ENCODE results near the gene AZU1.
"Not testable (repeated sequence)": the region's sequence is repeated elsewhere in the genome, so short reads cannot be mapped to it uniquely, and the experiment has no call there.

Gene AZU1

GRCh38 chr19:807627-808422 is 19.8 kb upstream of the AZU1 start:
- no peak overlapping the region for H3K27ac ChIP-seq
- H3K4me3 ChIP-seq = no peak overlapping the region

DNA sequence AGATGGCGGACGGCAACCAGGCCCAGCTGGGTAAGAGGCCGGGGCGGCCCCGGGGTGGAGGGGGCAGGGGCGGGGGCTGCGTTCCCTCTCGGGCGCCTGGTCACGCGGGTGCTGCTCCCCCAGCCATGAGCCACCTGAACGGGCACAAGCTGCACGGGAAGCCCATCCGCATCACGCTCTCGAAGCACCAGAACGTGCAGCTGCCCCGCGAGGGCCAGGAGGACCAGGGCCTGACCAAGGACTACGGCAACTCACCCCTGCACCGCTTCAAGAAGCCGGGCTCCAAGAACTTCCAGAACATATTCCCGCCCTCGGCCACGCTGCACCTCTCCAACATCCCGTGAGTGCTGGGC is 19.2 kb upstream of the AZU1 start:
- Histone ChIP-seq H3K4me3 (no peak overlapping the region), H3K27ac (no peak overlapping the region)

GRCh38 chr19:810077-810855 is 17.4 kb upstream of the AZU1 start:
- Histone ChIP-seq H3K27ac (no peak overlapping the region), H3K4me3 (no peak overlapping the region)

DNA sequence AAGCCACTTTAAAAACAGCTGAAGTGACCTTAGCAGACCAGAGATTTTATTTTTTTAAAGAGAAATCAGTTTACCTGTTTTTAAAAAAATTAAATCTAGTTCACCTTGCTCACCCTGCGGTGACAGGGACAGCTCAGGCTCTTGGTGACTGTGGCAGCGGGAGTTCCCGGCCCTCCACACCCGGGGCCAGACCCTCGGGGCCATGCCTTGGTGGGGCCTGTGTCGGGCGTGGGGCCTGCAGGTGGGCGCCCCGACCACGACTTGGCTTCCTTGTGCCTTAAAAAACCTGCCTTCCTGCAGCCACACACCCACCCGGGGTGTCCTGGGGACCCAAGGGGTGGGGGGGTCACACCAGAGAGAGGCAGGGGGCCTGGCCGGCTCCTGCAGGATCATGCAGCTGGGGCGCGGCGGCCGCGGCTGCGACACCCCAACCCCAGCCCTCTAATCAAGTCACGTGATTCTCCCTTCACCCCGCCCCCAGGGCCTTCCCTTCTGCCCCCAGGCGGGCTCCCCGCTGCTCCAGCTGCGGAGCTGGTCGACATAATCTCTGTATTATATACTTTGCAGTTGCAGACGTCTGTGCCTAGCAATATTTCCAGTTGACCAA is 16.7 kb upstream of the AZU1 start:
- no peak overlapping the region for H3K4me3 ChIP-seq
- no peak overlapping the region for H3K27ac ChIP-seq

DNA sequence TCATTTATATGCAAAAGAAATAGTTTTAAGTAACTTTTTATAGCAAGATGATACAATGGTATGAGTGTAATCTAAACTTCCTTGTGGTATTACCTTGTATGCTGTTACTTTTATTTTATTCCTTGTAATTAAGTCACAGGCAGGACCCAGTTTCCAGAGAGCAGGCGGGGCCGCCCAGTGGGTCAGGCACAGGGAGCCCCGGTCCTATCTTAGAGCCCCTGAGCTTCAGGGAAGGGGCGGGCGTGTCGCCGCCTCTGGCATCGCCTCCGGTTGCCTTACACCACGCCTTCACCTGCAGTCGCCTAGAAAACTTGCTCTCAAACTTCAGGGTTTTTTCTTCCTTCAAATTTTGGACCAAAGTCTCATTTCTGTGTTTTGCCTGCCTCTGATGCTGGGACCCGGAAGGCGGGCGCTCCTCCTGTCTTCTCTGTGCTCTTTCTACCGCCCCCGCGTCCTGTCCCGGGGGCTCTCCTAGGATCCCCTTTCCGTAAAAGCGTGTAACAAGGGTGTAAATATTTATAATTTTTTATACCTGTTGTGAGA is 16.1 kb upstream of the AZU1 start:
- Histone ChIP-seq H3K27ac (no peak overlapping the region), H3K4me3 (no peak overlapping the region)

GRCh38 chr19:812049-812746 is 15.4 kb upstream of the AZU1 start:
- Histone ChIP-seq H3K27ac (no peak overlapping the region), H3K4me3 (no peak overlapping the region)

GRCh38 chr19:812747-813218 is 14.9 kb upstream of the AZU1 start:
- no peak overlapping the region for H3K27ac ChIP-seq

DNA sequence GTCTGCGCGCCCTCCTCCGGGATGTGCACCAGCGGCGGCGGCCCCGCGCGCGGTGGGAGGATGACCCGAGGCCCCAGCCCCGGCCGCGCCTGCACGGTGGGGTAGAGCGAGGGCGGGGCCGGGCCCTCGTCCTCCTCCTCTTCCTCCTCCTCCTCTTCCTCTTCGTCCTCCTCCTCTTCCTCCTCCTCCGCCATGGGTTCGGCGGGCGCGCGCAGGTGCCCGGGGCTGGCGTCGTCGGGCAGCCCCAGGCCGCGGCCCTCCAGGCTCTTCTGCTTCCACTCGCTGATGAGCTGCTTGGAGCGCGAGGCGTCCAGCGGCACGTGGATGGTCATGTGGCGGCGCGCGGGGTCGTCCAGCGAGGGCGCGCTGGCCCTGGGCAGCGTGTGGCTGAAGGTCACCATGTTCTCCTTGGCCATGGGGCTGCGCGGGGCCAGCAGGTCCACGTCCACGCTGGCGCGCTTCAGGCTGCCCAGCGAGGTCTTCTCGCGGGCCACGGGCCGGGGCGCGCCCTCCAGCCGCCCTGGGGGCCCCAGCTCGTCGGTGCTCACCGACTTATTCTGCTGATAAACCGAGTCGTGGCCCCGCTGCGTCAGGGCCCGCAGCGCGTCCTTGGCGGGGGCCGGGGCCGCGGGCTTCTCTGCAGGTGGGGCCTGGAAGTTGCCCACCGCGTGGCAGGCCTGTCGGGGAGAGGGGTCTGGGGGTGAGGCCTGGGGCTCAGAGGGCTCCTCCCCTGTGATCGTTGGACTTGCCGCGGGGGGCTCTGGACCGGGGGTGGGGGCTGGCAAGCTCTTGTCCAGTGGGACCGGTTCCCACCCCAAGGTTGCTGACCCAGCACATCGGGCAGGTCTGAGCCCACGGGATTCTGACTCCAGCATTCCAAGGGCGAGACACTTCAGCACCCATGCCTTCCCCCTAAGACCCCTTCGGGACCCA is 14.2 kb upstream of the AZU1 start:
- Histone ChIP-seq H3K4me3 (no peak overlapping the region), H3K27ac (no peak overlapping the region)

More at GRCh38 chr19:812747-813218, 14.9 kb upstream of the AZU1 start:
- H3K4me3 ChIP-seq = no peak overlapping the region

GRCh38 chr19:814152-815078 is 13.2 kb upstream of the AZU1 start:
- no peak overlapping the region for H3K27ac ChIP-seq
- no peak overlapping the region for H3K4me3 ChIP-seq

DNA sequence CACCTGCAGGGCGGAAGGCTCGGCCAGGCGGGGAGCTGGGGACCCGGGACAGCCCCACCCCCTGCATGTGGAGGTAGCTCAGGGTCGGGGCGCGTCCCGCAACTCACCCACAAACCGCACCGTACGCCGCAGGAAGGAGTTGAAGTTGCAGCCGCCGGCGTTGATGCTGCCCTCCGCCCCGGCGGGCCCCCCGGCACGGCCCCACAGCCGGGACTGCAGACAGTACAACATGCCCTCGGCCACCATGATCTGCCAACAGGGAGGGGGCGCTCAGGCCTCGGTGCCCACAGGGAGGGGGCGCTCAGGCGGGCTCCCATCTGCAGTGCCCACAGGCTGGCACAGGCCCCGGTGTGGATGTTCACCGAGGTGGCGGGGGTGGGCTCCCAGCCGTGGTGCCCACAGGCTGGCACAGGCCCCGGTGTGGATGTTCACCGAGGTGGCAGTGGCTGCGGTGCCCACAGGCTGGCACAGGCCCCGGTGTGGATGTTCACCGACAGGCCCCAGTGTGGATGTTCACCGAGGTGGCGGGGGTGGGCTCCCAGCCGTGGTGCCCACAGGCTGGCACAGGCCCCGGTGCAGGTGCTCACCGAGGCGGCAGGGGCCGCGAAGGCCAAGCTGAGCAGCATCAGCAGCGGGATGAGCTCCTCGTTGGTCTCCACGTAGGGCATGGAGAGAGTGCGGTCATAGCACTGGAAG is 12.4 kb upstream of the AZU1 start:
- no peak overlapping the region for H3K4me3 ChIP-seq

GRCh38 chr19:815775-816499 is 11.7 kb upstream of the AZU1 start:
- Histone ChIP-seq H3K4me3 (no peak overlapping the region), H3K27ac (no peak overlapping the region)

More for the DNA sequence above, 12.4 kb upstream of the AZU1 start:
- H3K27ac ChIP-seq = no peak overlapping the region

DNA sequence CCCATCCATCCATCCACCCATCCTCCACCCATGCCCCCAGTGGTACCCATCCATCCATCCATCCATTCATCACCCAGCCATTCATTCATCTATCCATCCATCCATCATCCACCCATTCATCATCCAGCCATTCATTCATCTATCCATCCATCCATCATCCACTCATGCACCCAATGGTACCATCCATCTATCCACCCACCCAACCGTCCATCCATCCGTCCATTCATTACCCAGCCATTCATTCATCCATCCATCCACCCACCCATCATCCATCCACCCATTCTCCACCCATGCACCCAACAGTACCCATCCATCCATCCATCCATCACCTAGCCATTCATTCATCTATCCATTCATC is 11.2 kb upstream of the AZU1 start:
- no peak overlapping the region for H3K4me3 ChIP-seq
- H3K27ac ChIP-seq = no peak overlapping the region

DNA sequence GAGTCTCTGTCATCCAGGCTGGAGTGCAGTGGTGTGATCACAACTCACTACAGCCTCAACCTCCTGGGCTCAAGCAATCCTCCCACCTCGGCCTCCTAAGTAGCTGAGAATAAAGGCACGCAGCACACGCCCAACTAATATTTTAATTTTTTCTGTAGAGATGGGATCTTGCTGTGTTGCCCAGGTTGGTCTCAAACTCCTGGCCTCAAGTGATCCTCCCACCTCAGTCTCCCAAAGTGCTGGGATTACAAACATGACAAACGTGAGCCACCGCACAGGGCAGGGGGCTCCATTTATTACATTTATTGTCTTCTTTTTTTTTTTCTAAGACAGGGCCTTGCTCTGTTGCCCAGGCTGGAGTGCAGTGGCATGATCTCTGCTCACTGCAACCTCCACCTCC is 7.4 kb upstream of the AZU1 start:
- H3K27ac ChIP-seq = not testable (repeated sequence)

GRCh38 chr19:821231-821824 is 6.3 kb upstream of the AZU1 start:
- H3K27ac ChIP-seq = no peak overlapping the region

More for the DNA sequence above, 7.4 kb upstream of the AZU1 start:
- H3K4me3 ChIP-seq = not testable (repeated sequence)

DNA sequence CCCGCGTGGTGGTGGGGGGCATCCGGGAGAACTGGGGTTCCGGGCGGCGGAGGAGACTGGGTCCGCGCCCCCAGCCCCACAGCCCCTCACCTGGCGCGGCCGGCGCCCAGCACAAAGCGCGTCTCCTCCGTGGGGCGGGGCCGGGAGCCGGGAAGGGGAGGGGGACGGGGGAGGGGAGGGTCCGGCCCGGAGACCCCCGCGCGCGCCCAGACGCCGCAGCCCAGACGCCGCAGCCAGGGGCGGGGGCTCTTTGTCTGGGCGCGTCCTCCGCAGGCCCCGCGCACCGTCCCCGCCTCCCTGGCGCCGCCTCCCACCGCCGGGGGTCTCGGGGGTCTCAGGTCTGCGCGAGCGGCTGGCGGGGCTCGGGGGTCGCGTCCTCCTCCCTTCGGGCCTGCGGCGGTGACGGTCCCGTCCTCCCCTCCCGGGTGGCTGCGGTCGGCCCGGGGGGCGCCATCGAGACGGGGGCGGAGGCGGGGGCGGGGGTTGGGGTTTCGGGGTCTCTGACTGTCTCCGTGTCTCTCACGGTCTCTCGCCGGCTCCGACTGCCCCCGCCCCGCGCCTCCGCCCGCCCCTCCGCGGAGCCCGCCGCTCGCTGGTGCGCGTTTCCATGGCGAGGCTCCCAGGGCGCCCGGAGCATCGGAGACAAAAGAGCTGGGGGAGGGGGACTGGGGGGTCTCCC is 5.7 kb upstream of the AZU1 start, which contains the start of gene PLPPR3:
TSS of gene PLPPR3 (minus strand) at position 131 of the 679 bp plus-strand sequence. CDS start 396 bp downstream, outside the sequence.
- H3K27ac ChIP-seq = no peak within 1 kb of the TSS
- H3K4me3 ChIP-seq = peak within 1 kb of the TSS in 6 of 7 experiments; percentile 2 to 33 (median 12)

More at GRCh38 chr19:821231-821824, 6.3 kb upstream of the AZU1 start:
- H3K4me3 ChIP-seq = peak overlapping the region in 6 of 7 experiments; percentile 2 to 33 (median 12)
